OCI-LY7 (cell line): ENCODE measurements around the gene TMEM131L.

Experiments used
- CTCF ChIP-seq: fragments of 200-600 bp; sonication (generic); conservative IDR thresholded peaks from 2 replicates; pipeline ENCODE4 v1.5.1; 2014; ENCODE audit warnings: mild to moderate bottlenecking, antibody characterized with exemption, low read length, moderate library complexity, mixed read lengths
- EZH2phosphoT487 ChIP-seq: fragments of 200-600 bp; sonication (generic); IDR thresholded peaks from 2 replicates; pipeline ENCODE4 v1.6.1; 2018; ENCODE audit warnings: low read depth, borderline replicate concordance, mild to moderate bottlenecking, mixed run types, antibody characterized with exemption, low read length, moderate library complexity, mixed read lengths

GRCh38 chr4:153651116-153651515 is 185.0 kb downstream of the TMEM131L start:
- no peak for TF ChIP-seq CTCF
- TF ChIP-seq EZH2phosphoT487 = no peak
